ENCODE results near the gene HIP1R.

Gene HIP1R

GRCh38 chr12:122855928-122856831 lies 20.9 kb downstream of the HIP1R start:
- CTCF ChIA-PET: interaction anchor here (1.3 kb wide), 1 partner anchor 62 kb away, joined by 3 read pairs; no protein-coding TSS in a partner anchor
- no peak for DNase-seq (ENCODE audit: low spot score)
- H3K27ac ChIP-seq: peak overlapping the region; percentile 26
- TF ChIP-seq CTCF (conservative IDR thresholded peaks at IDR 0.05; ENCODE audit: low read depth): no peak
- POLR2A ChIA-PET (ENCODE audit: low non-redundant PET): interaction anchor here (0.6 kb wide), 1 partner anchor 74 kb away, joined by 10 read pairs; no protein-coding TSS in a partner anchor

GRCh38 chr12:122856999-122857671 lies 21.9 kb downstream of the HIP1R start:
- CTCF ChIA-PET: interaction anchor here (0.6 to 0.9 kb wide), 2 partner anchors 37 to 255 kb away, joined by 3 read pairs; no protein-coding TSS in a partner anchor
- TF ChIP-seq CTCF (conservative IDR thresholded peaks at IDR 0.05; ENCODE audit: low read depth): no peak
- POLR2A ChIA-PET (ENCODE audit: low non-redundant PET): no interaction called here
- H3K27ac ChIP-seq: peak overlapping the region; percentile 26
- DNase-seq (ENCODE audit: low spot score): no peak

- POLR2A ChIA-PET (ENCODE audit: low non-redundant PET): no interaction called here
- peak overlapping the region; percentile 95 for H3K27ac ChIP-seq
- no peak for DNase-seq (ENCODE audit: low spot score)
- no peak for TF ChIP-seq CTCF (conservative IDR thresholded peaks at IDR 0.05; ENCODE audit: low read depth)
- CTCF ChIA-PET: interaction anchor here (0.9 kb wide), 1 partner anchor 36 kb away, joined by 3 read pairs; no protein-coding TSS in a partner anchor
Measured at GRCh38 chr12:122858171-122858570, 22.9 kb downstream of the HIP1R start.

GRCh38 chr12:122858591-122859302 lies 23.5 kb downstream of the HIP1R start:
- ChIA-PET POLR2A (ENCODE audit: low non-redundant PET) (no interaction called here), CTCF (interaction anchor here (0.5 to 0.9 kb wide), 5 partner anchors 35 to 94 kb away, joined by 3 to 4 read pairs (median 3); no protein-coding TSS in a partner anchor)
- no peak for TF ChIP-seq CTCF (conservative IDR thresholded peaks at IDR 0.05; ENCODE audit: low read depth)
- DNase-seq (ENCODE audit: low spot score): no peak
- H3K27ac ChIP-seq: peak overlapping the region; percentile 95

- POLR2A ChIA-PET (ENCODE audit: low non-redundant PET): no interaction called here
- DNase-seq (ENCODE audit: low spot score): no peak
- CTCF ChIA-PET: interaction anchor here (0.6 to 1.9 kb wide), 12 partner anchors 12 to 398 kb away, joined by 3 to 9 read pairs (median 4); no protein-coding TSS in a partner anchor
- peak overlapping the region; percentile 95 for H3K27ac ChIP-seq
- no peak for TF ChIP-seq CTCF (conservative IDR thresholded peaks at IDR 0.05; ENCODE audit: low read depth)
Measured at GRCh38 chr12:122859303-122860039, 24.2 kb downstream of the HIP1R start.

All from RWPE1 (cell line).